AG09319 (cell line): ENCODE results near the gene DEFB123.

Experiments used
- DNase-seq: peaks from one replicate; pipeline ENCODE4 v3.0.0-alpha.2; 2010; ENCODE audit warnings: low read depth; ENCODE audit errors: extremely low read depth
- CTCF ChIP-seq: IDR thresholded peaks from 2 replicates; pipeline ENCODE4 v1.5.1; 2011; ENCODE audit warnings: low read depth, mild to moderate bottlenecking, inconsistent platforms, low read length, moderate library complexity

Gene DEFB123

GRCh38 chr20:31440012-31440659 is at the start of gene DEFB123:
Gene DEFB123, plus strand, starts transcription at chr20:31440632. Its CDS starts 67 bp downstream, at chr20:31440699.
- no peak for DNase-seq
- no peak; the same call in none of the 2 replicates for TF ChIP-seq CTCF

GRCh38 chr20:31392836-31393235 is 47.6 kb upstream of the DEFB123 start:
- DNase-seq, result no peak
- no peak for TF ChIP-seq CTCF

GRCh38 chr20:31394900-31395299 is 45.5 kb upstream of the DEFB123 start:
- no peak for DNase-seq
- TF ChIP-seq CTCF, result no peak

- DNase-seq, result no peak
- no peak for TF ChIP-seq CTCF
These were observed 36.5 kb upstream of the DEFB123 start for GRCh38 chr20:31403886-31404285.

GRCh38 chr20:31406115-31406514 is 34.3 kb upstream of the DEFB123 start, which contains the start of gene DEFB121:
Gene DEFB121, minus strand, starts transcription at chr20:31406215. Its CDS starts 63 bp downstream, at chr20:31406152.
- no peak for DNase-seq
- TF ChIP-seq CTCF, result no peak

GRCh38 chr20:31410011-31410410 is 30.4 kb upstream of the DEFB123 start:
- no peak for TF ChIP-seq CTCF
- no peak for DNase-seq

- DNase-seq, result no peak
- no peak for TF ChIP-seq CTCF
These were observed 26.1 kb upstream of the DEFB123 start for GRCh38 chr20:31414381-31414780.
